Endothelial cell of umbilical vein (primary cell): Measurements from ENCODE around the gene OPTN. TPM values are rescaled to one million over a fixed set of nuclear protein-coding genes. Genes with fewer than 3 reads are reported as not detected.
"Not testable (repeated sequence)": the region's sequence is repeated elsewhere in the genome, so short reads cannot be mapped to it uniquely, and the experiment has no call there.

Experiments used
- BruUV-seq: library from RNA; stranded (reverse); fragments of 400-500 nt; replicated peaks from 2 replicates; lab custom pipeline; 2021; lab: Mats Ljungman, UMichigan
- CTCF ChIA-PET: fragments of 300-600, 350-600 bp; sonication (Branson Sonifier 250); formaldehyde crosslinking; loops from one replicate; lab custom pipeline; 2021; ENCODE audit warnings: antibody characterized with exemption, inconsistent platforms; lab: Charles Lee
- POLR2A ChIA-PET: fragments of 300-600, 350-600 bp; sonication (Branson Sonifier 250); formaldehyde crosslinking; loops from one replicate; lab custom pipeline; 2021; ENCODE audit warnings: antibody characterized with exemption, inconsistent platforms; lab: Charles Lee
- DNase-seq: peaks from one replicate; pipeline ENCODE4 v3.0.0-alpha.2; 2011; ENCODE audit warnings: low read depth, low spot score
- FAIRE-seq: peaks from 2 replicates; lab custom pipeline; 2011; peaks lifted over from hg19 to GRCh38; lab: Jason Lieb, UNC
- H2AFZ ChIP-seq: 2 replicates; pipeline ENCODE4 v1.6.0; 2012; ENCODE audit warnings: low read depth, low read length, control low read depth, inconsistent platforms
- H3K27ac ChIP-seq: 2 replicates; pipeline ENCODE4 v1.5.1; 2011; ENCODE audit warnings: low read depth, mild to moderate bottlenecking, control low read depth, low read length, moderate library complexity; ENCODE audit not compliant: insufficient read depth
- H3K27me3 ChIP-seq, 2 experiments: 2 replicates each; pipeline versions ENCODE4 v1.6.0 to v1.6.1; 2011; ENCODE audit warnings: low read length in 2 of 2, mixed read lengths in 1 of 2; ENCODE audit not compliant: control insufficient read depth in 2 of 2, insufficient read depth in 2 of 2
- H3K36me3 ChIP-seq, 2 experiments: 2 replicates in 1 of 2; 3 replicates in 1 of 2; pipeline ENCODE4 v1.5.1; 2011; ENCODE audit warnings: low read length in 2 of 2, mild to moderate bottlenecking in 1 of 2, moderate library complexity in 1 of 2; ENCODE audit not compliant: control insufficient read depth in 2 of 2, insufficient read depth in 2 of 2; ENCODE audit errors: extremely low read depth in 1 of 2
- H3K4me1 ChIP-seq: 3 replicates; pipeline ENCODE4 v1.5.1; 2011; ENCODE audit warnings: mild to moderate bottlenecking, low read length; ENCODE audit not compliant: control insufficient read depth, insufficient read depth; ENCODE audit errors: extremely low read depth
- H3K4me2 ChIP-seq: 2 replicates; pipeline ENCODE4 v1.6.1; 2011; ENCODE audit warnings: low read length, control low read depth, mixed read lengths; ENCODE audit not compliant: insufficient read depth
- H3K4me3 ChIP-seq, 3 experiments: fragments of 200-600 bp in 1 of 3; sonication (generic), shearing (Covaris generic) in 1 of 3; replicated peaks in 1 of 3; 2 replicates each; pipeline ENCODE4 v1.5.1; 2011 to 2016; ENCODE audit warnings: control low read depth in 3 of 3, low read length in 3 of 3, mild to moderate bottlenecking in 2 of 3, inconsistent platforms in 1 of 3, low read depth in 1 of 3, moderate library complexity in 1 of 3; ENCODE audit not compliant: insufficient read depth in 1 of 3
- H3K79me2 ChIP-seq: 2 replicates; pipeline ENCODE4 v1.6.0; 2012; ENCODE audit warnings: low read length, inconsistent platforms; ENCODE audit not compliant: control insufficient read depth, insufficient read depth
- H3K9ac ChIP-seq: replicated peaks from 2 replicates; pipeline ENCODE3; 2011; ENCODE audit warnings: low read length, control low read depth; ENCODE audit not compliant: insufficient read depth; ENCODE audit errors: extremely low read depth
- H3K9me1 ChIP-seq: replicated peaks from 3 replicates; pipeline ENCODE4 v1.6.0; 2011; ENCODE audit warnings: mild to moderate bottlenecking, low read length; ENCODE audit not compliant: control insufficient read depth, insufficient read depth; ENCODE audit errors: extremely low read depth
- H3K9me3 ChIP-seq: replicated peaks from 2 replicates; pipeline ENCODE4 v1.5.1; 2012; ENCODE audit warnings: low read length, inconsistent platforms; ENCODE audit not compliant: control insufficient read depth, insufficient read depth
- H4K20me1 ChIP-seq: replicated peaks from 2 replicates; pipeline ENCODE3; 2011; ENCODE audit warnings: mild to moderate bottlenecking, low read length; ENCODE audit not compliant: control insufficient read depth, insufficient read depth; ENCODE audit errors: extremely low read depth
- CTCF ChIP-seq, 2 donors: IDR thresholded peaks; 1 replicate in 1 of 2; 2 replicates in 1 of 2; pipeline ENCODE4 v1.5.1; 2011; ENCODE audit warnings: low read length in 2 of 2, mild to moderate bottlenecking in 2 of 2, moderate library complexity in 2 of 2, control low read depth in 1 of 2, inconsistent platforms in 1 of 2, low read depth in 1 of 2; ENCODE audit not compliant: insufficient read depth in 1 of 2; ENCODE audit errors: extremely low read depth in 1 of 2
- EZH2 ChIP-seq: IDR thresholded peaks from 2 replicates; pipeline ENCODE4 v1.6.1; 2012; ENCODE audit warnings: borderline replicate concordance, low read depth, mild to moderate bottlenecking, moderate library complexity, low read length, inconsistent platforms; ENCODE audit not compliant: severe bottlenecking
- FOS ChIP-seq: IDR thresholded peaks from 2 replicates; pipeline ENCODE4 v1.6.1; 2011; ENCODE audit warnings: mild to moderate bottlenecking, low read length, moderate library complexity, borderline replicate concordance; ENCODE audit not compliant: insufficient read depth
- GATA2 ChIP-seq: IDR thresholded peaks from 2 replicates; pipeline ENCODE4 v1.7.0; 2011; ENCODE audit warnings: low read depth, mild to moderate bottlenecking, moderate library complexity, mixed read lengths, low read length; ENCODE audit not compliant: insufficient read length, insufficient read depth
- JUN ChIP-seq: IDR thresholded peaks from 2 replicates; pipeline ENCODE4 v1.6.1; 2011; ENCODE audit warnings: borderline replicate concordance, low read depth; ENCODE audit not compliant: insufficient read length, insufficient read depth
- MAX ChIP-seq: IDR thresholded peaks from 2 replicates; pipeline ENCODE4 v1.6.1; 2011; ENCODE audit not compliant: insufficient read depth, insufficient read length
- MYC ChIP-seq: IDR thresholded peaks from one replicate; pipeline ENCODE4 v1.6.1; 2011; ENCODE audit warnings: mild to moderate bottlenecking, low read depth, low read length
- POLR2A ChIP-seq: IDR thresholded peaks from 2 replicates; pipeline ENCODE4 v1.6.1; 2012; ENCODE audit warnings: low read depth, mild to moderate bottlenecking, control low read depth, low read length
- POLR2AphosphoS5 ChIP-seq: IDR thresholded peaks from 2 replicates; pipeline ENCODE4 v1.6.1; 2012; ENCODE audit warnings: low read depth, mild to moderate bottlenecking, control low read depth, low read length, moderate library complexity; ENCODE audit not compliant: insufficient read depth
- dilution Hi-C: fragments of 300-500 bp; cut with MboI; formaldehyde crosslinking; loops from one replicate; pipeline ENCODE4 v1.15.0; 2019; ENCODE audit warnings: low sequenced_read_pairs; ENCODE audit not compliant: extremely low pct_ligation_motif_present
- intact Hi-C: fragments of 100-400 bp; cut with micrococcal nuclease; formaldehyde crosslinking; loops from one replicate; pipeline ENCODE4 v1.10.0; 2022
- polyA plus RNA-seq, 4 experiments: library from polyadenylated mRNA; depleted of rRNA in 3 of 4; stranded (reverse) in 3 of 4; unstranded in 1 of 4; fragments of >200 nt; gene quantifications; 2 replicates each; pipeline versions ENCODE4 v1.2.1 to v1.2.3, GENCODE V29; 2011 to 2012; ENCODE audit warnings: missing spikeins in 1 of 4
- total RNA-seq: library from RNA; stranded (reverse); gene quantifications from 2 replicates; pipeline ENCODE4 v1.2.3, GENCODE V29; 2021

OPTN gene
- total and polyA plus RNA-seq, 2 donors (not counting 3 experiments of a cell fraction or from before 2014, with no cell fraction given) = 22.7 to 94.2 TPM

GRCh38 chr10:13051126-13051694 is 48.8 kb upstream of the OPTN start:
- H3K9me1 ChIP-seq = no peaks in the 10 kb centered on the region
- TF ChIP-seq MAX (no peak), CTCF (IDR thresholded peaks at IDR 0.05; ENCODE audit: extremely low read depth in 1 of 2, insufficient read depth in 1 of 2, low read depth in 1 of 2, low read length in 2 of 2) (no peak), POLR2A (no peak), MYC (no peak), EZH2 (no peak), FOS (no peak), JUN (no peak), GATA2 (no peak), POLR2AphosphoS5 (no peak)
- no TSS peak for BruUV-seq
- intact Hi-C loops = no loop called here
- H3K9ac ChIP-seq = no peak overlapping the region
- no peak overlapping the region for H3K4me3 ChIP-seq
- H2AFZ ChIP-seq = no peak overlapping the region
- dilution Hi-C loops = no loop called here
- no peaks in the 10 kb centered on the region for H3K36me3 ChIP-seq
- H4K20me1 ChIP-seq = no peaks in the 10 kb centered on the region
- DNase-seq (no peak), FAIRE-seq (no peak)
- H3K27ac ChIP-seq = no peak overlapping the region
- H3K27me3 ChIP-seq = no peaks in the 10 kb centered on the region
- no peaks in the 10 kb centered on the region for H3K9me3 ChIP-seq
- CTCF ChIA-PET = no interaction called here
- H3K4me1 ChIP-seq = no peaks in the 10 kb centered on the region
- POLR2A ChIA-PET = no interaction called here
- no peak overlapping the region for H3K4me2 ChIP-seq
- H3K79me2 ChIP-seq = no peaks in the 10 kb centered on the region

DNA sequence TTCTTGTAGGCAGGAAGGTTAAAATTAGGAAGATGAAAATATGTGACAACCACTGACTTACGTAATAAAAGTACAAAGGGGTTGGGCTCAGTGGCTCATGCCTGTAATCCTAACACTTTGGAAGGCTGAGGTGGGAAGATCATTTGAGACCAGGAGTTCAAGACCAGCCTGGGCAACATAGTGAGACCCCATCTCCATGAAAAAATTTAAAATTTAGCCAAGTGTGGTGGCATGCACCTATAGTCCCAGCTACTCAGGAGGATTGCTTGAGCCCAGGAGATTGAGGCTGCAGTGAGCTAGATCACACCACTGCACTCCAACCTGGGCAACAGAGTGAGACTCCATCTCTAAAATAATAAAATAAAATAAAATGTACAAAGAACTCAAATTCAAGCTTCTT is 46.8 kb upstream of the OPTN start:
- H3K27me3 ChIP-seq, dilution Hi-C loops, H3K9me3 ChIP-seq, POLR2A ChIA-PET, H2AFZ ChIP-seq, CTCF ChIA-PET, DNase-seq, intact Hi-C loops, H3K4me2 ChIP-seq, H3K27ac ChIP-seq, H3K4me3 ChIP-seq, H3K9me1 ChIP-seq, H3K36me3 ChIP-seq, H3K79me2 ChIP-seq, H4K20me1 ChIP-seq, H3K4me1 ChIP-seq, BruUV-seq, H3K9ac ChIP-seq: not testable (repeated sequence)
- FAIRE-seq = peak; percentile 31
